HepG2 (cell line): ENCODE measurements around the gene MIDN. TPM values are rescaled to one million over a fixed set of nuclear protein-coding genes. Genes with fewer than 3 reads are reported as not detected.

Source experiments
- ATAC-seq: fragments of 200-7000 bp; cut with Tn5 transposase; 3 replicates; pipeline ENCODE4 v1.9.1; 2020; ENCODE audit warnings: mild to moderate bottlenecking, moderate library complexity
- BruUV-seq: library from RNA; stranded (reverse); fragments of 400-500 nt; replicated peaks from 2 replicates; lab custom pipeline; 2021; lab: Mats Ljungman, UMichigan
- CTCF ChIA-PET: fragments of 300-600 bp; formaldehyde crosslinking; extraction: SDS; loops from one replicate; lab custom pipeline; 2021; ENCODE audit warnings: low total read pairs, inconsistent platforms, low intra/inter-chr PET ratio; lab: Yijun Ruan, JAX
- POLR2A ChIA-PET: fragments of 350-600 bp; sonication (Branson Sonifier 250); formaldehyde crosslinking; loops from one replicate; lab custom pipeline; 2020; ENCODE audit warnings: antibody characterized with exemption, inconsistent platforms; lab: Yijun Ruan, JAX
- DNase-seq: peaks from one replicate; pipeline ENCODE4 v3.0.0-alpha.2; 2015; ENCODE audit warnings: low spot score
- FAIRE-seq: peaks from 3 replicates; lab custom pipeline; 2011; peaks lifted over from hg19 to GRCh38; lab: Jason Lieb, UNC
- H2AFZ ChIP-seq: one replicate; pipeline ENCODE4 v1.6.1; 2011; ENCODE audit warnings: low read length, inconsistent platforms
- H3K27ac ChIP-seq: fragments of 300-600 bp; 3 replicates; pipeline ENCODE4 v1.8.0; 2011; ENCODE audit warnings: mixed run types, mild to moderate bottlenecking, mixed read lengths, low read length, inconsistent platforms; ENCODE audit not compliant: insufficient read depth; ENCODE audit errors: extremely low read length
- H3K27me3 ChIP-seq, 2 experiments: fragments of 200-600 bp in 1 of 2; 2 replicates in 1 of 2; 3 replicates in 1 of 2; pipeline versions ENCODE4 v1.6.0 to v1.8.0; 2011; ENCODE audit warnings: low read length in 2 of 2, mild to moderate bottlenecking in 2 of 2, moderate library complexity in 2 of 2, inconsistent platforms in 1 of 2; ENCODE audit not compliant: insufficient read depth in 2 of 2, control insufficient read depth in 1 of 2
- H3K36me3 ChIP-seq, 2 experiments: fragments of 200-600 bp in 1 of 2; replicated peaks in 1 of 2; 2 replicates in 1 of 2; 3 replicates in 1 of 2; pipeline versions ENCODE4 v1.5.1 to v1.8.0; 2011; ENCODE audit warnings: low read length in 2 of 2, inconsistent platforms in 1 of 2; ENCODE audit not compliant: insufficient read depth in 2 of 2, control insufficient read depth in 1 of 2
- H3K4me1 ChIP-seq: 2 replicates; pipeline ENCODE4 v1.5.1; 2012; ENCODE audit warnings: low read length, inconsistent platforms; ENCODE audit not compliant: insufficient read depth
- H3K4me2 ChIP-seq: 2 replicates; pipeline ENCODE4 v1.6.0; 2011; ENCODE audit warnings: low read depth, low read length, inconsistent platforms
- H3K4me3 ChIP-seq, 3 experiments: fragments of 200-600 bp in 1 of 3; sonication (generic), shearing (Covaris generic) in 1 of 3; replicated peaks in 1 of 3; 2 replicates each; pipeline ENCODE4 v1.5.1; 2011 to 2016; ENCODE audit warnings: low read length in 3 of 3, inconsistent platforms in 2 of 3, low read depth in 2 of 3, mild to moderate bottlenecking in 2 of 3, control low read depth in 1 of 3, mixed read lengths in 1 of 3; ENCODE audit not compliant: insufficient read depth in 1 of 3
- H3K79me2 ChIP-seq: one replicate; pipeline ENCODE4 v1.6.1; 2011; ENCODE audit warnings: low read length, inconsistent platforms; ENCODE audit not compliant: insufficient read depth
- H3K9ac ChIP-seq: 2 replicates; pipeline ENCODE4 v1.6.0; 2011; ENCODE audit warnings: mild to moderate bottlenecking, low read depth, low read length, inconsistent platforms; ENCODE audit not compliant: insufficient read depth
- H3K9me3 ChIP-seq: 2 replicates; pipeline ENCODE4 v1.5.1; 2012; ENCODE audit warnings: mild to moderate bottlenecking, low read length
- H4K20me1 ChIP-seq: 2 replicates; pipeline ENCODE4 v1.6.0; 2011; ENCODE audit warnings: inconsistent platforms, mild to moderate bottlenecking, low read length, moderate library complexity; ENCODE audit not compliant: insufficient read depth
- CCDC6 ChIP-seq: sonication (generic); formaldehyde crosslinking; IDR thresholded peaks from 2 replicates; pipeline ENCODE4 v1.8.1; 2022; ENCODE audit warnings: mild to moderate bottlenecking, missing genetic modification reagents, moderate library complexity
- GABPB1 ChIP-seq: IDR thresholded peaks from 2 replicates; pipeline ENCODE4 v1.6.1; 2016; ENCODE audit warnings: mild to moderate bottlenecking, missing genetic modification reagents, moderate library complexity, missing compliant biosample characterization
- HNRNPLL ChIP-seq: fragments of 200-400 bp; formaldehyde crosslinking; IDR thresholded peaks from 2 replicates; pipeline ENCODE4 v1.6.1; 2017; ENCODE audit warnings: mild to moderate bottlenecking, low read depth, low read length; ENCODE audit not compliant: poor library complexity, severe bottlenecking
- POLR2AphosphoS5 ChIP-seq: IDR thresholded peaks from 2 replicates; pipeline ENCODE4 v1.6.1; 2012; ENCODE audit warnings: low read depth, low read length
- SAP130 ChIP-seq: IDR thresholded peaks from 2 replicates; pipeline ENCODE4 v1.6.1; 2016; ENCODE audit warnings: low read depth
- TEAD3 ChIP-seq: optimal IDR thresholded peaks from 2 replicates; pipeline ENCODE3; 2016; ENCODE audit warnings: borderline replicate concordance
- THAP11 ChIP-seq: IDR thresholded peaks from 2 replicates; pipeline ENCODE4 v1.6.1; 2016; ENCODE audit warnings: missing biosample characterization, missing genetic modification reagents
- ZBTB1 ChIP-seq: sonication (generic); formaldehyde crosslinking; IDR thresholded peaks from 2 replicates; pipeline ENCODE4 v1.4.0; 2020; ENCODE audit warnings: missing genetic modification reagents, borderline replicate concordance
- ZBTB20 ChIP-seq: sonication (generic); formaldehyde crosslinking; IDR thresholded peaks from 2 replicates; pipeline ENCODE4 v1.8.1; 2023; ENCODE audit warnings: missing genetic modification reagents, low read depth, mild to moderate bottlenecking, borderline replicate concordance
- ZNF124 ChIP-seq: sonication (generic); formaldehyde crosslinking; IDR thresholded peaks from 2 replicates; pipeline ENCODE4 v1.4.0; 2020; ENCODE audit warnings: missing genetic modification reagents
- WGBS: methylation state at CpG from one replicate; pipeline ENCODE4 v1.1.6; 2017; ENCODE audit warnings: low lambda C conversion rate; 5-methylcytosine and 5-hydroxymethylcytosine counted together
- in situ Hi-C: cut with HindIII; loops from 2 replicates; pipeline ENCODE4 v1.10.0; 2017; ENCODE audit warnings: low pct_unique_long_range_greater_than_20kb; ENCODE audit not compliant: extremely low pct_ligation_motif_present
- intact Hi-C: fragments of 100-400 bp; cut with micrococcal nuclease; formaldehyde crosslinking; loops from one replicate; pipeline ENCODE4 v1.10.0; 2022; ENCODE audit not compliant: unreplicated experiment
- polyA plus RNA-seq, 8 experiments: library from polyadenylated mRNA; depleted of rRNA in 3 of 8; stranded (reverse) in 7 of 8; unstranded in 1 of 8; fragments of >200 nt; fragmentation: Illumina TruSeq in 4 of 8; extraction: Trizol in 4 of 8; gene quantifications; 2 replicates each; pipeline versions ENCODE4 v1.2.1 to v1.2.3, GENCODE V29; 2011 to 2016; ENCODE audit warnings: low read depth in 4 of 8, missing spikeins in 1 of 8, mixed read lengths in 1 of 8; ENCODE audit not compliant: insufficient read depth in 1 of 8
- total RNA-seq, 5 experiments: library from RNA; depleted of rRNA; stranded (reverse); fragments of >200 nt; fragmentation: Illumina TruSeq; extraction: Trizol; gene quantifications; 2 replicates each; pipeline ENCODE4 v1.2.3, GENCODE V29; 2016; ENCODE audit warnings: low read depth in 1 of 5
- TF ChIP-seq, protein P1 (sequence below): sonication (generic); formaldehyde crosslinking; IDR thresholded peaks from 2 replicates; pipeline ENCODE4 v1.8.1; 2023; ENCODE audit warnings: mild to moderate bottlenecking, moderate library complexity, missing genetic modification reagents
- TF ChIP-seq, protein P2 (sequence below): IDR thresholded peaks from 2 replicates; pipeline ENCODE4 v1.6.1; 2016; ENCODE audit warnings: mild to moderate bottlenecking
- TF ChIP-seq, protein P3 (sequence below): sonication (generic); formaldehyde crosslinking; IDR thresholded peaks from 2 replicates; pipeline ENCODE4 v1.5.0; 2020; ENCODE audit warnings: mild to moderate bottlenecking, missing genetic modification reagents, moderate library complexity
- TF ChIP-seq, protein P4 (sequence below), 2 experiments: sonication (generic) in 1 of 2; formaldehyde crosslinking in 1 of 2; IDR thresholded peaks; 2 replicates each; pipeline versions ENCODE4 v1.4.0 to v1.6.1; 2018 to 2020; ENCODE audit warnings: missing genetic modification reagents in 2 of 2, borderline replicate concordance in 1 of 2, low read depth in 1 of 2, mild to moderate bottlenecking in 1 of 2, missing biosample characterization in 1 of 2
- TF ChIP-seq, protein P5 (sequence below): sonication (generic); formaldehyde crosslinking; IDR thresholded peaks from 2 replicates; pipeline ENCODE4 v1.4.0; 2020; ENCODE audit warnings: missing genetic modification reagents

The MIDN gene
- total and polyA plus RNA-seq, 2 of the 13 experiments (the other 11 are each of a cell fraction or from before 2014, with no cell fraction given) = 8.4 to 18.0 TPM

DNA sequence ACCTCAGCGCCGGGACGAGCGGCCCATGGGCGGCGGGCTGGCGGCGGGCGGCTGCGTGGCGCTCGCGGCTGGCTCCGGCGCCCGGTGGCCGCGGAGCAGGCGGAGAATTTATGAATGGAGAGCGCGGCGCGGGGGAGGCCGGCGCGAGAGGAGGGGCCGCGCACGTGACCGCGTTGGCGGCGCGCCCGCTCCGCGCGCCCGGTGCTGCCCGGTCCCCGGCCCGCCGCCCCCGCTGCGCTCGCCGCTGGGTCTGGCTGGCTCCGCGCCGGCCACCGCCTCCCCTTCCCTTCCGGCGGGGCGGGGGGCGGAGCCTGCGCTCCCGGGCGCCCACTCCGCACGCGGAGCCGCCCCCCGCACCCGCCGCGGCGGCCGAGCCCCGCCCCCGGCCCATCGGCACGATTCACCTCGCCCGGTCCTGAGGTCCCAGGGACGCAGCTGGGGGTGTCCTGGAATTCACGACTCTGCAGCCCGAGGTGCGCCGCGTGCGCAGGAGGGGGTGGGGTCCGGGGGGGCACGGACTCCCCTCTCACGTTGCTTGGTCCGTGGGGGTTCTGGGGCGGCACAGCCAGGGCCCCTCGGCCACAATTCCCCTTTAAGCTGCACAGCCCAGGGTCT lies 10.5 kb upstream of the MIDN start, which contains the start of gene CBARP:
TSS of gene CBARP (minus strand) at position 252 of the 615 bp plus-strand sequence. CDS start 1,905 bp downstream, outside the sequence.
- Histone ChIP-seq H2AFZ (no peak within 1 kb of the TSS), H3K4me2 (peak within 1 kb of the TSS; percentile 91), H3K36me3 (peaks cover 0 to 3% of the 10 kb centered on the region in 2 experiments; a peak in 1 of 5 replicates), H4K20me1 (no peaks in the 10 kb centered on the region), H3K79me2 (peaks cover 9% of the 10 kb centered on the region), H3K9me3 (no peaks in the 10 kb centered on the region), H3K27me3 (no peaks in the 10 kb centered on the region), H3K27ac (peak within 1 kb of the TSS; percentile 7), H3K9ac (peak within 1 kb of the TSS; percentile 64; the same call in 1 of the 2 replicates), H3K4me3 (peak within 1 kb of the TSS; percentile 59 to 77 (median 77); a peak in 5 of 6 replicates), H3K4me1 (peaks cover 34% of the 10 kb centered on the region)
- ChIA-PET POLR2A (interaction anchor here (0.6 to 10.1 kb wide), 8 partner anchors 13 to 774 kb away, joined by 3 to 469 read pairs (median 4); partner anchors contain the start of gene CIRBP), CTCF (no interaction called here)
- no peak for DNase-seq
- in situ Hi-C loops (no loop called here), intact Hi-C loops (no loop called here)
- ATAC-seq = peak; percentile 8; the same call in 1 of the 3 replicates
- FAIRE-seq = no peak
- no TSS peak for BruUV-seq
- WGBS = 0% methylated on average over 3 of the region's 87 CpGs
- TF ChIP-seq, protein P1, sequence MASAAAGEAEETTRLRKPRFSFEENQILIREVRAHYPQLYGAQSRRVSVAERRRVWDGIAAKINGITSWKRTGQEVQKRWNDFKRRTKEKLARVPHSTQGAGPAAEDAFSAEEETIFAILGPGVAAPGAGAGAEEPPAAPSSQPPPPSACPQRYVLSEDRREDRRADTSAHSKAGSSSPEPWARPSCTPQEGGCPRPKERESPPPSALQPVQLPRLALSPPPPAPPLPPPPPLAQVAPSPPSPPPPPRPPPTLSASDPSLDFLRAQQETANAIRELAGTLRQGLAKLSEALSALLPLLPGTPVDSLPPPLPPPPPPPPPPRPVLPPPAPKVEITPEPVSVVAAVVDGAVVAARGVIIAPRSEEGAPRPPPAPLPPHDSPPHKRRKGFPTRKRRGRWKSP = no peak
- TF ChIP-seq, protein P2, sequence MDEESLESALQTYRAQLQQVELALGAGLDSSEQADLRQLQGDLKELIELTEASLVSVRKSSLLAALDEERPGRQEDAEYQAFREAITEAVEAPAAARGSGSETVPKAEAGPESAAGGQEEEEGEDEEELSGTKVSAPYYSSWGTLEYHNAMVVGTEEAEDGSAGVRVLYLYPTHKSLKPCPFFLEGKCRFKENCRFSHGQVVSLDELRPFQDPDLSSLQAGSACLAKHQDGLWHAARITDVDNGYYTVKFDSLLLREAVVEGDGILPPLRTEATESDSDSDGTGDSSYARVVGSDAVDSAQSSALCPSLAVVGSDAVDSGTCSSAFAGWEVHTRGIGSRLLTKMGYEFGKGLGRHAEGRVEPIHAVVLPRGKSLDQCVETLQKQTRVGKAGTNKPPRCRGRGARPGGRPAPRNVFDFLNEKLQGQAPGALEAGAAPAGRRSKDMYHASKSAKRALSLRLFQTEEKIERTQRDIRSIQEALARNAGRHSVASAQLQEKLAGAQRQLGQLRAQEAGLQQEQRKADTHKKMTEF = 0 out of 2 replicates have a peak, but pooled peaks have one; percentile 18
- TF ChIP-seq ZNF124 (CRISPR knock-in tag) = no peak
- TF ChIP-seq ZBTB1 (CRISPR knock-in tag) = no peak
- peak; percentile 21; the same call in 1 of the 2 replicates for TF ChIP-seq GABPB1 (CRISPR knock-in tag)
- TF ChIP-seq, protein P3, sequence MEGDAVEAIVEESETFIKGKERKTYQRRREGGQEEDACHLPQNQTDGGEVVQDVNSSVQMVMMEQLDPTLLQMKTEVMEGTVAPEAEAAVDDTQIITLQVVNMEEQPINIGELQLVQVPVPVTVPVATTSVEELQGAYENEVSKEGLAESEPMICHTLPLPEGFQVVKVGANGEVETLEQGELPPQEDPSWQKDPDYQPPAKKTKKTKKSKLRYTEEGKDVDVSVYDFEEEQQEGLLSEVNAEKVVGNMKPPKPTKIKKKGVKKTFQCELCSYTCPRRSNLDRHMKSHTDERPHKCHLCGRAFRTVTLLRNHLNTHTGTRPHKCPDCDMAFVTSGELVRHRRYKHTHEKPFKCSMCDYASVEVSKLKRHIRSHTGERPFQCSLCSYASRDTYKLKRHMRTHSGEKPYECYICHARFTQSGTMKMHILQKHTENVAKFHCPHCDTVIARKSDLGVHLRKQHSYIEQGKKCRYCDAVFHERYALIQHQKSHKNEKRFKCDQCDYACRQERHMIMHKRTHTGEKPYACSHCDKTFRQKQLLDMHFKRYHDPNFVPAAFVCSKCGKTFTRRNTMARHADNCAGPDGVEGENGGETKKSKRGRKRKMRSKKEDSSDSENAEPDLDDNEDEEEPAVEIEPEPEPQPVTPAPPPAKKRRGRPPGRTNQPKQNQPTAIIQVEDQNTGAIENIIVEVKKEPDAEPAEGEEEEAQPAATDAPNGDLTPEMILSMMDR (CRISPR knock-in tag) = no peak
- peak; percentile 3 for TF ChIP-seq TEAD3
- TF ChIP-seq, protein P4, sequence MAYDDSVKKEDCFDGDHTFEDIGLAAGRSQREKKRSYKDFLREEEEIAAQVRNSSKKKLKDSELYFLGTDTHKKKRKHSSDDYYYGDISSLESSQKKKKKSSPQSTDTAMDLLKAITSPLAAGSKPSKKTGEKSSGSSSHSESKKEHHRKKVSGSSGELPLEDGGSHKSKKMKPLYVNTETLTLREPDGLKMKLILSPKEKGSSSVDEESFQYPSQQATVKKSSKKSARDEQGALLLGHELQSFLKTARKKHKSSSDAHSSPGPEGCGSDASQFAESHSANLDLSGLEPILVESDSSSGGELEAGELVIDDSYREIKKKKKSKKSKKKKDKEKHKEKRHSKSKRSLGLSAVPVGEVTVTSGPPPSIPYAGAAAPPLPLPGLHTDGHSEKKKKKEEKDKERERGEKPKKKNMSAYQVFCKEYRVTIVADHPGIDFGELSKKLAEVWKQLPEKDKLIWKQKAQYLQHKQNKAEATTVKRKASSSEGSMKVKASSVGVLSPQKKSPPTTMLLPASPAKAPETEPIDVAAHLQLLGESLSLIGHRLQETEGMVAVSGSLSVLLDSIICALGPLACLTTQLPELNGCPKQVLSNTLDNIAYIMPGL (CRISPR knock-in tag; IDR thresholded peaks at IDR 0.05; ENCODE audit: borderline replicate concordance in 1 of 2, low read depth in 1 of 2) = no peak
- TF ChIP-seq CCDC6 (CRISPR knock-in tag) = no peak
- peak; percentile 64 for TF ChIP-seq HNRNPLL
- no peak for TF ChIP-seq POLR2AphosphoS5
- 0 out of 2 replicates have a peak, but pooled peaks have one; percentile 11 for TF ChIP-seq THAP11 (CRISPR knock-in tag)
- TF ChIP-seq ZBTB20 (CRISPR knock-in tag) = no peak
- TF ChIP-seq SAP130 (CRISPR knock-in tag) = peak; percentile 10; the same call in 1 of the 2 replicates
- TF ChIP-seq, protein P5, sequence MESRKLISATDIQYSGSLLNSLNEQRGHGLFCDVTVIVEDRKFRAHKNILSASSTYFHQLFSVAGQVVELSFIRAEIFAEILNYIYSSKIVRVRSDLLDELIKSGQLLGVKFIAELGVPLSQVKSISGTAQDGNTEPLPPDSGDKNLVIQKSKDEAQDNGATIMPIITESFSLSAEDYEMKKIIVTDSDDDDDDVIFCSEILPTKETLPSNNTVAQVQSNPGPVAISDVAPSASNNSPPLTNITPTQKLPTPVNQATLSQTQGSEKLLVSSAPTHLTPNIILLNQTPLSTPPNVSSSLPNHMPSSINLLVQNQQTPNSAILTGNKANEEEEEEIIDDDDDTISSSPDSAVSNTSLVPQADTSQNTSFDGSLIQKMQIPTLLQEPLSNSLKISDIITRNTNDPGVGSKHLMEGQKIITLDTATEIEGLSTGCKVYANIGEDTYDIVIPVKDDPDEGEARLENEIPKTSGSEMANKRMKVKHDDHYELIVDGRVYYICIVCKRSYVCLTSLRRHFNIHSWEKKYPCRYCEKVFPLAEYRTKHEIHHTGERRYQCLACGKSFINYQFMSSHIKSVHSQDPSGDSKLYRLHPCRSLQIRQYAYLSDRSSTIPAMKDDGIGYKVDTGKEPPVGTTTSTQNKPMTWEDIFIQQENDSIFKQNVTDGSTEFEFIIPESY (CRISPR knock-in tag) = 0 out of 2 replicates have a peak, but pooled peaks have one; percentile 1
